ENCODE results near the gene OR12D1. TPM values are rescaled to one million over a fixed set of nuclear protein-coding genes. Genes with fewer than 3 reads are reported as not detected.

OR12D1 gene
- total RNA-seq: not detected

- Histone ChIP-seq H3K4me3 (no peak within 1 kb of the TSS), H3K27me3 (no peaks in the 10 kb centered on the region), H3K4me1 (no peaks in the 10 kb centered on the region), H3K27ac (no peak within 1 kb of the TSS), H3K36me3 (no peaks in the 10 kb centered on the region), H3K9me3 (peaks cover 0 to 3% of the 10 kb centered on the region in 2 donors)
- intact Hi-C loops (cut with DNase I): no loop called here
- TF ChIP-seq, protein P1, sequence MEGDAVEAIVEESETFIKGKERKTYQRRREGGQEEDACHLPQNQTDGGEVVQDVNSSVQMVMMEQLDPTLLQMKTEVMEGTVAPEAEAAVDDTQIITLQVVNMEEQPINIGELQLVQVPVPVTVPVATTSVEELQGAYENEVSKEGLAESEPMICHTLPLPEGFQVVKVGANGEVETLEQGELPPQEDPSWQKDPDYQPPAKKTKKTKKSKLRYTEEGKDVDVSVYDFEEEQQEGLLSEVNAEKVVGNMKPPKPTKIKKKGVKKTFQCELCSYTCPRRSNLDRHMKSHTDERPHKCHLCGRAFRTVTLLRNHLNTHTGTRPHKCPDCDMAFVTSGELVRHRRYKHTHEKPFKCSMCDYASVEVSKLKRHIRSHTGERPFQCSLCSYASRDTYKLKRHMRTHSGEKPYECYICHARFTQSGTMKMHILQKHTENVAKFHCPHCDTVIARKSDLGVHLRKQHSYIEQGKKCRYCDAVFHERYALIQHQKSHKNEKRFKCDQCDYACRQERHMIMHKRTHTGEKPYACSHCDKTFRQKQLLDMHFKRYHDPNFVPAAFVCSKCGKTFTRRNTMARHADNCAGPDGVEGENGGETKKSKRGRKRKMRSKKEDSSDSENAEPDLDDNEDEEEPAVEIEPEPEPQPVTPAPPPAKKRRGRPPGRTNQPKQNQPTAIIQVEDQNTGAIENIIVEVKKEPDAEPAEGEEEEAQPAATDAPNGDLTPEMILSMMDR (IDR thresholded peaks at IDR 0.05): no peak
- no peak for DNase-seq (ENCODE audit: low spot score in 2 of 2)
Measured at GRCh38 chr6:29414588-29414987, at the start of gene OR12D1. TSS of gene OR12D1 (plus strand) at chr6:29414928.

DNA sequence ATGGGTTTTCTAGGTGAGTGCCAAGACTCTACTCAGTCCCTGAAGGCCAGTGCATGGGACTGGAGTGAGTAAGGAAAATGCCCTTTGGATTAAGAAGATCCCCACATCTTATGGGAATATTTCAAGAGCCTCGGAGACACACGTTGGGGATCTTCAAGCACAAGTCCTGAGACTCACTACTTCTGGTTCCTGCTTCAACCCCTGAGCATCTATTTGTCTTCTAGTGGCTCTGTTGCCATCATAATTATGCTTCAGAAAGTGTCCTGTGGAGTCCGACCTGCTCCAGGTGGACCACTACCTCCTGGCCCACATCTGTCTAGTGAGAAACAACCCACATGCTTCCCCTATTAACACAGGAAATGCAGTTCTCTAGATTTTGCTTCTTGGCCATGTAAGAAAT lies 46.0 kb upstream of the OR12D1 start, which contains the start of gene OR5V1:
Gene OR5V1 (minus strand): TSS at position 101 of the 400 bp plus-strand sequence. CDS start 12,670 bp downstream, outside the sequence.
- TF ChIP-seq, protein P1 (IDR thresholded peaks at IDR 0.05): no peak
- no peak for DNase-seq (ENCODE audit: low spot score in 2 of 2)
- H3K36me3 ChIP-seq: no peaks in the 10 kb centered on the region
- H3K4me1 ChIP-seq: no peaks in the 10 kb centered on the region
- no peak within 1 kb of the TSS for H3K4me3 ChIP-seq
- intact Hi-C loops (cut with DNase I): no loop called here
- no peaks in the 10 kb centered on the region for H3K27me3 ChIP-seq
- H3K9me3 ChIP-seq: no peaks in the 10 kb centered on the region
- H3K27ac ChIP-seq: no peak within 1 kb of the TSS

GRCh38 chr6:29375191-29375590 lies 39.5 kb upstream of the OR12D1 start, which contains the start of gene OR12D3:
TSS of gene OR12D3 (minus strand) at chr6:29375291. CDS start at chr6:29375287, 4 bp downstream.
- H3K36me3 ChIP-seq: no peaks in the 10 kb centered on the region
- H3K27me3 ChIP-seq: no peaks in the 10 kb centered on the region
- DNase-seq (ENCODE audit: low spot score in 2 of 2): no peak
- no peaks in the 10 kb centered on the region for H3K9me3 ChIP-seq
- TF ChIP-seq, protein P1 (IDR thresholded peaks at IDR 0.05): no peak
- H3K4me1 ChIP-seq: no peaks in the 10 kb centered on the region
- intact Hi-C loops (cut with DNase I): no loop called here
- H3K27ac ChIP-seq: no peak within 1 kb of the TSS
- H3K4me3 ChIP-seq: no peak within 1 kb of the TSS

DNA sequence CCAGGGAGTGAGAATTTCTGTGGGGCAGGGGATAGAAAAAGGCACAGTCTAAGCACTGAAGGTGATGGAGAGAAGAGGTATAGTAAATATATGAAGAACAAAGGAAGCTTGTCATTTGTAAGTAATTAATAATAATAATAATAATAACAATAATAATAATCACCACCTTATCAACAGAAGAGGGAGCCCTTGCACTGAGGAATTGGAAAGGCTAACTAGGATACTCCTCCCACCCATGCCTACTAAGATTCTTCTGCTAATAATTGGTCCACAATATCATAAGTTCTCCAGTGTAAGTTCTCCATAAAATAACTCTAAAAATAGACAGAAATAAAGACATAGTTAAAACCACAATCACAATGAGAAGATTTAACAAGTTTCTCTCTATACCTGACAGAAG lies 38.7 kb upstream of the OR12D1 start:
- intact Hi-C loops (cut with DNase I): no loop called here
- TF ChIP-seq, protein P1 (IDR thresholded peaks at IDR 0.05): no peak
- no peak overlapping the region for H3K27ac ChIP-seq
- no peaks in the 10 kb centered on the region for H3K36me3 ChIP-seq
- H3K9me3 ChIP-seq: no peaks in the 10 kb centered on the region
- no peaks in the 10 kb centered on the region for H3K4me1 ChIP-seq
- no peaks in the 10 kb centered on the region for H3K27me3 ChIP-seq
- H3K4me3 ChIP-seq: no peak overlapping the region
- DNase-seq (ENCODE audit: low spot score in 2 of 2): no peak

DNA sequence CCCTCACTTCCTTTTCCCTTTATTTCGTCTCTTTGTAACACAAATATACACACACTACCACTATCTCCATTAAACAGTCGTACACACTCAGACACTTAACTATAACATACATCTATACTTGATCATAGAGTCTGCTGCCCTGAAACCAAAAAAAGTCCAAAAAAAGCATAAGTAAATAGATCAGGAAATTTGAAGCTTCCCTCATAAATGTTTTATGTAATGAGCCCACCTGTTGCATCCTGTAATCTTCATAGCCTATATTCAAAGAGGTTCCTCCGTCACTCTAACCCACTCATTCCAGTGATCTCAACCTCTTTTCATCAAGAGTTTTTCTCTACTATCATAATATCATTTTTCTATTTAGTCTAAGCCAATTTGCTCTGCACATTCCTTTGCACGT lies 26.2 kb upstream of the OR12D1 start:
- Histone ChIP-seq H3K27ac (no peak overlapping the region), H3K27me3 (no peaks in the 10 kb centered on the region), H3K9me3 (no peaks in the 10 kb centered on the region), H3K4me3 (no peak overlapping the region), H3K4me1 (no peaks in the 10 kb centered on the region), H3K36me3 (no peaks in the 10 kb centered on the region)
- intact Hi-C loops (cut with DNase I): no loop called here
- no peak for DNase-seq (ENCODE audit: low spot score in 2 of 2)
- TF ChIP-seq, protein P1 (IDR thresholded peaks at IDR 0.05): no peak

DNA sequence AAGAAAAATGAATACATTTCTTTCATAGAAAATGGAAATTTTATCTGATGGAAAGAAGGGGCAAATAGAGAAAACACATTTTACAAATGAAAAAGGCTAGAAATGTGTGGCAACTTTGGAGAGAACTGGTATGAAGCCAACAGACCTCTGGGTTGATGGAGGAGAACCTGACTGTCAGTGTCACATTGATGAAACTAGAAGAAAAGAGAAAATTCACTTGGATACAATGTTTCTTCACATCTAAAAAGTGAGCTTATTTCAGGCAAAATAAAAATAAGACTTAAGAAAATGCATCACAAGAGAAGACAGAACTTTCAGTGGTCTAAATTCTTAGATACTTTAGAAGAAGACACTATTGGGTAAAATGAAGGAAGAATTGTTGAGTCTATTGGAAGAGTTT lies 19.4 kb upstream of the OR12D1 start, which contains the start of gene OR12D2:
Gene OR12D2 (plus strand): TSS at position 301 of the 400 bp plus-strand sequence. CDS start 1,069 bp downstream, outside the sequence.
- H3K36me3 ChIP-seq: no peaks in the 10 kb centered on the region
- H3K4me3 ChIP-seq: no peak within 1 kb of the TSS
- H3K9me3 ChIP-seq: no peaks in the 10 kb centered on the region
- DNase-seq (ENCODE audit: low spot score in 2 of 2): no peak
- H3K27me3 ChIP-seq: no peaks in the 10 kb centered on the region
- no peak within 1 kb of the TSS for H3K27ac ChIP-seq
- no peaks in the 10 kb centered on the region for H3K4me1 ChIP-seq
- intact Hi-C loops (cut with DNase I): no loop called here
- TF ChIP-seq, protein P1 (IDR thresholded peaks at IDR 0.05): no peak

All from ascending aorta (tissue), 2 donors.